ENCODE measurements around the gene GKN1. TPM values are rescaled to one million over a fixed set of nuclear protein-coding genes. Genes with fewer than 3 reads are reported as not detected.
A peak's percentile ranks its signal among the peaks of the same experiment; 100 is the strongest.
"Not testable (repeated sequence)": the region's sequence is repeated elsewhere in the genome, so short reads cannot be mapped to it uniquely, and the experiment has no call there.

Gene GKN1
- total RNA-seq, 1 donor from 2014 or later, result not detected

DNA sequence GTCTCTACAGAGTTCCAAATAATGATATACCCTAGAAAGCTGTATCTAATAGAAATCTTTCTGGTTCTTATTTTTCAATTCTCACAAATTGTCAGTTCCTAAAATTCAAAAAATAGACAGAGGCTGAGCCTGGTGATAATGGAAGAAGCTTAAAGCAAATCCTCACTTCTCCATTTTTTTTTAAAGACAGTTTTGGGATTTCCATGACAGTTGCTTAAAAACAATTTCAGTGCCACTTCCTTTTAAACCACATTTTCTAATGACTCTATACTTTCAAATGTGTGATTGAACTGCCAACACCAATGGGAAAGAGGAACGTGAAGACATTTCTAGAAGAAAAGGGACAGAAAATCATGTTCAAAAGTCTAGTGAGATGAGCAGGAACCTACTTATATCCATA, 25.7 kb upstream of the GKN1 start:
- TF ChIP-seq, protein P1, sequence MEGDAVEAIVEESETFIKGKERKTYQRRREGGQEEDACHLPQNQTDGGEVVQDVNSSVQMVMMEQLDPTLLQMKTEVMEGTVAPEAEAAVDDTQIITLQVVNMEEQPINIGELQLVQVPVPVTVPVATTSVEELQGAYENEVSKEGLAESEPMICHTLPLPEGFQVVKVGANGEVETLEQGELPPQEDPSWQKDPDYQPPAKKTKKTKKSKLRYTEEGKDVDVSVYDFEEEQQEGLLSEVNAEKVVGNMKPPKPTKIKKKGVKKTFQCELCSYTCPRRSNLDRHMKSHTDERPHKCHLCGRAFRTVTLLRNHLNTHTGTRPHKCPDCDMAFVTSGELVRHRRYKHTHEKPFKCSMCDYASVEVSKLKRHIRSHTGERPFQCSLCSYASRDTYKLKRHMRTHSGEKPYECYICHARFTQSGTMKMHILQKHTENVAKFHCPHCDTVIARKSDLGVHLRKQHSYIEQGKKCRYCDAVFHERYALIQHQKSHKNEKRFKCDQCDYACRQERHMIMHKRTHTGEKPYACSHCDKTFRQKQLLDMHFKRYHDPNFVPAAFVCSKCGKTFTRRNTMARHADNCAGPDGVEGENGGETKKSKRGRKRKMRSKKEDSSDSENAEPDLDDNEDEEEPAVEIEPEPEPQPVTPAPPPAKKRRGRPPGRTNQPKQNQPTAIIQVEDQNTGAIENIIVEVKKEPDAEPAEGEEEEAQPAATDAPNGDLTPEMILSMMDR (IDR thresholded peaks at IDR 0.05; ENCODE audit: insufficient read depth, low read length, severe bottlenecking), result no peak
- no peak for DNase-seq (ENCODE audit: low read depth)
- H3K4me3 ChIP-seq (ENCODE audit: low read depth, low read length), result no peak overlapping the region
- no peaks in the 10 kb centered on the region for H3K36me3 ChIP-seq (ENCODE audit: control insufficient read depth, insufficient read depth, low read length)
- no peaks in the 10 kb centered on the region for H3K27me3 ChIP-seq (ENCODE audit: control insufficient read depth, insufficient read depth, low read length)
- no peak for FAIRE-seq

DNA sequence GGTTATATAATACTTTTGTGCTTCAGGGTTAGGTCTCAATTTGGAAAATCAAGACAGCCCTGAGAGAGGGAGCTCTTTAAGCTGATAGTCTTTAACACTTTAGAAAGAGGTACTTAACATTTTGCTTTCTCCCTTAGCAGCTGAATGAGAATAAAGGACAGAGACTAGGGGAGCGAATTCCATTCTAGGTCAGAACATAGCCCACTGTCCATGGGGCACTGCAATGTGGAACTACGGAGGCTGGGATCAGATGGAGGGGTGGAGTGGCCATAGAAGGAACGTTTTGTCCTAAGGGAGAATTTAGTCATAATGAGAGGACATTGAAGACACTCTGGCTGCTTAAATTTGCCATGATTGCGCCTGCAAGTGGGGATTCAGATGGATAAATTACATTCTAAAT, 22.5 kb upstream of the GKN1 start:
- H3K36me3 ChIP-seq (ENCODE audit: control insufficient read depth, insufficient read depth, low read length), result no peaks in the 10 kb centered on the region
- no peak for DNase-seq (ENCODE audit: low read depth)
- TF ChIP-seq, protein P1 (IDR thresholded peaks at IDR 0.05; ENCODE audit: insufficient read depth, low read length, severe bottlenecking), result no peak
- no peak overlapping the region for H3K4me3 ChIP-seq (ENCODE audit: low read depth, low read length)
- no peaks in the 10 kb centered on the region for H3K27me3 ChIP-seq (ENCODE audit: control insufficient read depth, insufficient read depth, low read length)
- FAIRE-seq, result no peak

GRCh38 chr2:68952887-68953521, 21.4 kb upstream of the GKN1 start, which contains the start of gene GKN2:
Gene GKN2, minus strand, starts transcription at chr2:68952893. Its CDS starts 32 bp downstream, at chr2:68952861.
- FAIRE-seq (no peak), DNase-seq (ENCODE audit: low read depth) (peak; percentile 31)
- H3K27me3 ChIP-seq (ENCODE audit: control insufficient read depth, insufficient read depth, low read length), result no peaks in the 10 kb centered on the region
- TF ChIP-seq, protein P1 (IDR thresholded peaks at IDR 0.05; ENCODE audit: insufficient read depth, low read length, severe bottlenecking), result no peak
- H3K4me3 ChIP-seq (ENCODE audit: low read depth, low read length), result no peak within 1 kb of the TSS
- no peaks in the 10 kb centered on the region for H3K36me3 ChIP-seq (ENCODE audit: control insufficient read depth, insufficient read depth, low read length)

GRCh38 chr2:68955432-68955831, 19.0 kb upstream of the GKN1 start:
- H3K4me3 ChIP-seq (ENCODE audit: low read depth, low read length); H3K27me3 ChIP-seq (ENCODE audit: control insufficient read depth, insufficient read depth, low read length); H3K36me3 ChIP-seq (ENCODE audit: control insufficient read depth, insufficient read depth, low read length); DNase-seq (ENCODE audit: low read depth): not testable (repeated sequence)
- FAIRE-seq, result peak; percentile 64

DNA sequence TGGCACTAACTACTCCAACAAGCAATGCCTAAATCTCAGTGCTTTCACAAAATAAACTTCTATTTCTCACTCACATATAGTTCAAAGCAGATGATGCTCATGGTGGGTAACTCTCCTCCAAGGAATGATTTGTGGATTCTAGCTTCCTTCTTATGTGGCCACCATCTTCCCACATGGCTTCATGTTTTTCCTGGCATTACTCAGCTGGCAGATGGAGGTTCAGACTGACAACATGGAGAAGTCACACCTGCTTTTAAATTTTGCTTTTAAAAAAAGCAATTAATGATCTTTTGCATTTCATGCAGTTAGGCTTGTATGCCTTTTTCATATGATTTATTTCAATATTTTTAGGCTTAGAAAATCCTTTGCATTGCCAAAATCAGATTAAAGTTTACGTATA, 15.4 kb upstream of the GKN1 start:
- TF ChIP-seq, protein P1 (IDR thresholded peaks at IDR 0.05; ENCODE audit: insufficient read depth, low read length, severe bottlenecking), result no peak
- Histone ChIP-seq H3K36me3 (ENCODE audit: control insufficient read depth, insufficient read depth, low read length) (no peaks in the 10 kb centered on the region), H3K4me3 (ENCODE audit: low read depth, low read length) (no peak overlapping the region), H3K27me3 (ENCODE audit: control insufficient read depth, insufficient read depth, low read length) (no peaks in the 10 kb centered on the region)
- no peak for FAIRE-seq
- DNase-seq (ENCODE audit: low read depth), result no peak

DNA sequence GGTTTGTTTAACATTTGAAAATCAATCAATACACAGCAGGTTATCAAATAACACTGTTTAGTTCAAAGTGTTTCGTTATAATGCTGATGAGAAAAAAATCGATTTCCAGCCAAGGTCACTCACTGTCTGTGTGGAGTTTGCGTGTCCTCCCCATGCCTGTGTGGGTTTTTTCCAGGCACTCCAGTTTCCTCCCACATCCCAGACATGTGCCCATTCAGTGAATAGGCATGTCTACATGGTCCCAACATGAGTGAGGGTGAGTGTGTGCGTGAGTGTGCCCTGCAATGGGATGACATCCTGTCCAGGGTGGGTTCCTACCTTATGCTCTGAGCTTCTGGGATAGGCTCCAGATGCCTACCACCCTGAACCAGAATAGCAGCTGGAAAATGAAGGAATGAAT, 13.1 kb upstream of the GKN1 start:
- FAIRE-seq (no peak), DNase-seq (ENCODE audit: low read depth) (no peak)
- H3K27me3 ChIP-seq (ENCODE audit: control insufficient read depth, insufficient read depth, low read length), result no peaks in the 10 kb centered on the region
- TF ChIP-seq, protein P1 (IDR thresholded peaks at IDR 0.05; ENCODE audit: insufficient read depth, low read length, severe bottlenecking), result no peak
- H3K36me3 ChIP-seq (ENCODE audit: control insufficient read depth, insufficient read depth, low read length), result no peaks in the 10 kb centered on the region
- H3K4me3 ChIP-seq (ENCODE audit: low read depth, low read length), result no peak overlapping the region

All from bronchial epithelial cell (primary cell).